Inflammatory macrophage treated with lipopolysaccharide for 4 hours (primary cell): ENCODE results near the gene ZNF580.

Source experiments
- DNase-seq: peaks from one replicate; pipeline ENCODE4 v3.0.0-alpha.2; 2020

Gene ZNF580

GRCh38 chr19:55606471-55606787, 34.4 kb upstream of the ZNF580 start:
- no peak for DNase-seq

GRCh38 chr19:55606817-55607216, 34.0 kb upstream of the ZNF580 start:
- DNase-seq: no peak

- DNase-seq: no peak
These were observed 31.5 kb upstream of the ZNF580 start for GRCh38 chr19:55609326-55609725.

GRCh38 chr19:55611300-55611982, 29.4 kb upstream of the ZNF580 start:
- no peak for DNase-seq

GRCh38 chr19:55611983-55612645, 28.7 kb upstream of the ZNF580 start:
- peak; percentile 19 for DNase-seq

- DNase-seq: no peak
These were observed 27.4 kb upstream of the ZNF580 start for GRCh38 chr19:55613396-55613795.

GRCh38 chr19:55613930-55614710, 26.7 kb upstream of the ZNF580 start:
- no peak for DNase-seq

- DNase-seq: no peak
These were observed 25.9 kb upstream of the ZNF580 start for GRCh38 chr19:55614711-55615542.

GRCh38 chr19:55615543-55616394, 25.0 kb upstream of the ZNF580 start:
- DNase-seq: no peak

- DNase-seq: no peak
These were observed 24.4 kb upstream of the ZNF580 start for GRCh38 chr19:55616395-55616875.

DNA sequence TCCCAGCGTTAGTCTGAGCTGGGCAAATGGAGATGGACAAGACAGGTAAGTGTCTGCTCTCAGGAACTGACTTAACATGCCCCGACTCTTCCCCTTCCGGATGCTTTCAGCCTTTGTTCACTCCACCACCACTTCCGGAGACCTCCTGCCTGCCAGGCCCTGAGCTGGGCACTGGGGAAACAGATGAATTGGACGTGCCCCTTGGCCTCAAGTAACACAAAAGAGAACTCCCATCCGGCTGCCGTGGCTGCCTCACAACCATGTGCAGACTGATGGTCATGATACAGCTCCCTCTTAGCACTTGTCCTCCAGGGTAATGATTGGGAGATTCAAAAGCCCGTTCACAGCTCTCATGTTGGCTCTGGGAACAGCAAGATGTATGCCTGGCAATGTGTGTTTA, 23.4 kb upstream of the ZNF580 start:
- DNase-seq: no peak

DNA sequence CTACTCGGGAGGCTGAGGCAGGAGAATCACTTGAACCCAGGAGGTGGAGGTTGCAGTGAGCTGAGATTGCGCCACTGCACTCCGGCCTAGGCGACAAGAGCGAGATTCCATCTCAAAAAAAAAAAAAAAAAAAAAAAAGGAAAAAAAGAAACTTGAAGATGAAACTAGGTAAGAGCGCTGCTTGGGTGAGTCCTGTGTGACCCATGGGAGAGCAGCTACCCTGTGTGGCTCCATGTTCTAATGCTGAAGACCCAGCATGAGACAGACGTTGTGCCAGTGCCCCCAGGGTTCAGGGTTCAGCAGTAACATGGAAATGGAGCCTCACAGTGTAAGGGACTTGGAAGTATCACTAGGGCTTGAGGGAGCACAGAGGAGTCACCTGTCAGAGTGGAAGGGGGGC, 22.4 kb upstream of the ZNF580 start:
- no peak for DNase-seq

GRCh38 chr19:55619286-55619685, 21.5 kb upstream of the ZNF580 start:
- DNase-seq: peak; percentile 69

DNA sequence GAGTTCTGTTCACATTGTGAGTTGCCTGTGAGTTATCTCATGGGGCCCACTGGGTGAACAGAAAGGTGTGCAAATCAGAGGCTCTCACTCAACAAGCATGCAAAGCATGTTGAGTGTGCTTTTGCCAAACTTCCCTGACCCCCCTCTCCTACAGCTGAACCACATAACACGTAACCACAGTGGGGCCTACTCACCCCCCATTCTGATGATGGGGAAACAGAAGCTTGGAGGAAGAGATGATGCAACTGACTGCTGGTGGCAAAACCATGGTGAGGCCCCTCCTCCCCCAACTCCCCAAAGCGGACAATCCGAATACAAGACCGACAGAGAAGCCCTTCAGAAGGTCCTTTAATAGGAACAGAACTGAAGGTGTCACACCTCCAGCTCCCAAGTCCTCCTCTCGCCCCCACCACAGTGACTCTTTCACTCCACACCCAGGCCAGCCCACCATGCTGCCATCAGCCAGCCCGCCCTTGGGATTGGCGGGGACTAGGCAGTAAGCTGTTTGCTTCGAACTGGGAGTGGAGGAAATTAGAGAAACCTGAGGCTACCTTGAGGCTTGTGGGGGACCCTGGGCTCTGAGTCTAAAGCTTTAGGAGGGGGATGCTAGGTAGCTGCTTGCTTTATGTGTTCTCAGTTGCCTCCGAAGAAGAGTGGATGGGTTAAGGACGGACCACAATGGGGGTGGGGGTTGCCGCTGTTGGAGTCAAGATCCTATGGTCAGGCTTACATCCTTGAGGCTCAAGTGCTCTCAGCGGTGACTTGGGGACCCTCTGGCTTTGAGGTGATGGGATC, 20.2 kb upstream of the ZNF580 start:
- peak; percentile 71 for DNase-seq

DNA sequence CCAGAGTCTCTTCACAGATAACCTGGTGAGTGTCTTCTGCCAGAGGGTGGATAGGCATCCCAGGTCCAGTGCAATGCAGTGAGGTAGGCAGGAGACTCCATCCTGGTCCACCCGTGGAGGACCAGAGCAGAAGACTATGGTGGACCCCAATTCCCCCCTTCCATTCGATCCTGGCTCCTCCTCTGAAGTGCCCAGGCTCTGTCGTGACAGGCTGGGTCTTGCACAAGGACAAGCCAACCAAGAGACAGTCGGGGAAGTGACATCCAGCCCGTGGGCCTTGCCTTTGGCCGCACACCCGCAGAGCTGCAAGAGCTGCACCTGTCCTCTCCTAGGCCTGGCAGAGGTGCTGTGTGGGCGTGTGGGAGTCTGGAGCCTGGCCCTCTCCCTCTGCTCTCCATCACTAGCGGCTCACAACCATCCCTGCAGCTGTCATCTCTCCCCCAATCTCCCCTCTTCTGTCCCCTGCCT, 19.6 kb upstream of the ZNF580 start:
- DNase-seq: no peak

DNA sequence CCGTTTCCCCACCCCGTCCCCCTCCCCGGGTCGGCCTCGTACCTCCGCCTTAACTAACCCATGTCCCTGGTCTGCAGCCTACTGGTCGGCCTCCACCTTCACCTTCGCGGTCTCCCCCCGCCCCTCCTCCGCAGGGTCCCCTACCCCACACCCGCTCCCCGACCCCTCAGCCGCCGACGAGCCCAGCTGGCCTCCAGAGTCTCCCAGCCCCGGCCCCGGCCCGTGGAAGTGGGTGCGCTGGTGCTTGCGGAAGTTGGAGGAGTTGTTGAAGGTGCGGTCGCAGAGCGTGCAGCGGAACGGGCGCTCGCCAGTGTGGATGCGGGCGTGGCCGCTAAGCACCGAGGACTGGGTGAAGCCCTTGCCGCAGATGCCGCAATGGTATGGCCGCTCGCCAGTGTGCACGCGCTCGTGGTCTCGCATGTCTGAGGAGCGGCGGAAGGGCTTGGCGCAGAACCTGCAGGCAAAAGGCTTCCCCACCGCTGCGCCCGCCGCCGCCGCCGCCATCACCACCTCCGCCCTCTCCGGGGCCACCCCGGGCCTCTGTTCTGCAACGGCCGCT, 19.1 kb upstream of the ZNF580 start:
- DNase-seq: no peak

GRCh38 chr19:55622242-55622969, 18.4 kb upstream of the ZNF580 start:
- no peak for DNase-seq

DNA sequence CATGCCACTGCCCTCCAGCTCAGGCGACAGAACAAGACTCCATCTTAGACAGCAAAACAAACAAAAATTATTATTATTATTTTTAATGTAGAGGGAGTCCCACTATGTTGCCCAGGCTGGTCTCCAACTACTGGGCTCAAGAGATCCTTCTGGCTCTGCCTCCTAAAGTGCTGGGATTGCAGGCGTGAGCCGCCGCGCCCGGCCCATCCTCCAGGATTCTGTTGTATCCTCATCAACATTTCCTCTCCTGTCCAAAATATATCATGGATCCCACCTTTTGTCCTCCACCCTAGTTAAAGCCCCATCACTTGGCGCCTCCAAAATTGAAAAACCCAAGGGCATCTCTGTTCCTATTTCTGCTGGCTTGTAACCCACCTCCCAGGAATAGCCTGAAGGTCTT, 17.7 kb upstream of the ZNF580 start:
- DNase-seq: no peak

DNA sequence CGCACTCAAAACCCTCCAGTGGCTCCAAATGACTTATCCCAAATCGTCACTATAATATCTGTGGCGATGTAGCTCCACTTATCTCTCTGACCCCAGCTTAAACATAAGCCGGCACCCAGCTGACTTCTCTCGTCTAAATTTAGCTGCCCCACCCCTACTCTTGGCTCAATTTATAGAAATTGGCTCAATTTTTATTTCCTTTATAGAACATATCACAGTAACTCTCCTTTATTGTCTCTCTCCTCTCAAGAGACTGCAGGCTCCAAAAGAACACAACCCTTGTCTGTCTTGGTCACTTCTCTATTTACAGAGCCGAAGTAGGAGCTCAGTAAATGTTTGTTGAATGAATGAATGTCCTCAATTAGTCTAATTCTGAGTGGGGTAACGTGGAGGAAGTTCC, 17.2 kb upstream of the ZNF580 start:
- no peak for DNase-seq
